ENCODE data around the gene CRYBB1.

CRYBB1 gene

DNA sequence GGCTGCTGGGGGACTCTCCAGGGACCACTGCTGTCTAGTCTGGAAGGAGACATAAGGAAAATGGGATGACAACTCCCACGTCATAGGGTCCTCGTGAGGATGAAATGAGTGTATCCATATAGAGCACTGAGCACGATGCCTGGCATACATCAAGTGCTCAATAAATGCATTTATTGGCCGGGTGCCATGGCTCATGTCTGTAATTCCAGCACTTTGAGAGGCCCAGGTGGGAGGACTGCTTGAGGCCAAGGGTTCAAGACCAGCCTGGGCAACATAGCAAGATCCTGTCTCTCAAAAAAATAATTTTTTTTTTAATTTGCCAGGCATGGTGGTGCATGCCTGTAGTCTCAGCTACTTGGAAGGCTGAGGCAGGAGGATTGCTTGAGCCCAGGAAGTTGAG, 15.7 kb downstream of the CRYBB1 start:
- DNase-seq = no peak

DNA sequence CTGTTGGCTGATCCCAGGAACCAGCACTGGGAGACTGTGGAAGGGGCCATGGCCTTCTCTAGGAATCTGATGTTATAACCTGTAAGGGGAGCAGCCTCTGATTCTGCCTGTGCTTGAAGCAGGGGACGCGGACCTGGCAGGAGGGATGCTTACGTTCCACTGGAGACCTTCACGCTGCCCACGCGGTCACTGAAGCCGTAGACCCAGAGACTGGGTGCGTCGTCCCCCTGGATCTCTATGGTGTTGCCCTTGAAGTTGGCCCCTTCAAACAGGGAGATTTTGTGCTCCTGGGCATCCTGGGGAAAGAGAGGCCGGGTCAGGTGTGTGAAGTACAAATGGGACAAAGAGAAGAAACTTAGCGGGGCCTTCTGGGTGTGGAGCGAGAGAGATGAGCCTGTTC, 16.1 kb downstream of the CRYBB1 start:
- DNase-seq = no peak

DNA sequence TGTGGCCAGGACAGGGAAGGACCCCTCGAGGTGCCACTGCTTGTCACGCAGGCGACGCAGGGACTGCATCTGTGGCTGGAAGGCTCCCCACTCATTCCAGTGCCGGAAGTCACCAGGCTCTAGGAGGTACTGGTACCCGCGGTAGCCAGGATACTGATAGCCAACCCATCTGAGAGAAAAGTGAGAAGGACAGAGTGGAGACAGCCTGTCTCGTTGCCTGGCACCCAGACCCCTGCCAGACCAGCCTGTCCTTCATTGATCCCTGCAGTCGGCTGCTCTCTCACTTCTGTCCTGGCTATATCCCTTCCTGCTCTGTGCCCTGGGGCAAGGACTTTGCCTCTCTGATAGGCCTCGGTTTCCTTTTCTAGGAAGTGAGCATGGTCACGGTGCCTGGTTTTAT, 18.3 kb downstream of the CRYBB1 start:
- no peak for DNase-seq

DNA sequence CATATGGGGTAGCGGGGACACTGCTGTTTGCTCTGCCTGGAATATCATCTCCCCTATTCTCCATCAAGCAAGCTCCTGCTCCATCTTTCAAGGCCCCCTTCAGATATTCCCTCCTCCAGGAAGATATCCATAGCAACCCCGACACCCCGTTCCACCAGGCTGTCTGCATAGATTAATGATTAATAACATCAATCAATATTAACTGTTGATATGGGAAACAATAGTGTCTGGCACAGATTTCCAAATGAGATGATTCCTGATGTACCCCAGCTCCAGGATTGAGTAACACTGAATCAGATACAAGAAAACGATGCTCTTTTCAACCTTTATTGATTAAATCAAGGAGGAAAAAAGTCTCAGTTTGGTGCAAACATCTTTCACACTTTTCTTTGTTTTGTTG, 20.3 kb downstream of the CRYBB1 start:
- DNase-seq = no peak

DNA sequence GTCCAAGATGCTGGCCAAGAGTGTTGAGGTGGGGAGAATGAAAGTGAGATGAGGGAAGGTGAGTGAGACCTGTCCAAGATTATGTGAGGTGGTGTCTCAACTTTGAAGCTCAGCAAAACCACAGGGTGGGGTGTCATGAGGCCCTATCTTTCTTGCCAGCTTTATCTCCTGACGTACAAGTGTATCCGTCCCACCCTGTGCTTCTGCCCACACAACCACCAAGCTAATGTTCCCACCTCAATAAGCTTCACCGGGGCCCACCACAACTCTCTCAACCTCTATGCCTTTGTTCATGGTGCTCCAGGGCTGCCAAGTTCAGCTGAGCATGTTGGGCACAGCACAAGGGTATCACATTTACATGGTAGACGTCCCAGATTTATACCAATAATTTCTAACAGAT, 20.8 kb downstream of the CRYBB1 start:
- DNase-seq = no peak

DNA sequence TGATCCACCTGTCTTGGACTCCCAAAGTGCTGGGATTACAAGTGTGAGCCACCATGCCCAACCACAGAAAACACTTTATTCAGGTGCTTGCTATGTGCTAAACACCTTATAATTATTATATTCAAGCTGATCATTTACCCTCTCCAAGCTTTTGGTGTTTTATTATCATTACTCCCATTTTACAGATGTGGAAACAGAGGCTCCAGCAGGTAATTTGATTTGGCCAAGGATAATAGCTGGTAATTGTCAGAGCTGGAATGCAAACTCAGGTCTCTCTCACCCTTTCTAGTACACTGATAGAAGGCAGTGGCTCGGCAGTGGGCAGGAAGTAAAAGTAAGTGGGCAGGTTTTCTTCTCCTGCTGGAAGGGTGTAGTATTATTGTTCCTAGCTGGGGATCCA, 24.1 kb downstream of the CRYBB1 start:
- DNase-seq = no peak

DNA sequence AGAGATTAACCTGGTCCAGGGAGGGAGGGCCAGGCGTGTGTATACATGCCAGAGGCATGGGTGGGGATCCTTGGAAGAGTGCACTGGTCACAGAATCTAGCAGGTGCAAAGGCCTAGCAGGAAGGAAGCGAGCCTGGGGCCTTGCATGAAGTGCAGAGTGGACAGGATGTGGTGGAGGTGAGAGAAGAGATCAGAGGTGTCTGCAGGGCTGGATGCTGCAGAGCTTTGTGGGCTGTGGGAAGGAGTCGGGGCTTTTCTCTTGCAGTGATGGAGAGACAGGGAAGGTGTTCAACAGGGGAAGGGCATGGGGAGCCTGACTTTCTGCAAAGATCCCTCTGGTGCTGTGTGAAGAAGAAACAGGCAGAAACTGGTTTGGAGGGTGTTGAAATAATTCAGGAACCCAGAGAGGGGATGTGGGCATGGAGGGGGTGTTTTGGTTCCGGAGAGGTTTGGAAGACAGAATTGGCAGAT, 25.4 kb downstream of the CRYBB1 start:
- peak; percentile 73 for DNase-seq

DNA sequence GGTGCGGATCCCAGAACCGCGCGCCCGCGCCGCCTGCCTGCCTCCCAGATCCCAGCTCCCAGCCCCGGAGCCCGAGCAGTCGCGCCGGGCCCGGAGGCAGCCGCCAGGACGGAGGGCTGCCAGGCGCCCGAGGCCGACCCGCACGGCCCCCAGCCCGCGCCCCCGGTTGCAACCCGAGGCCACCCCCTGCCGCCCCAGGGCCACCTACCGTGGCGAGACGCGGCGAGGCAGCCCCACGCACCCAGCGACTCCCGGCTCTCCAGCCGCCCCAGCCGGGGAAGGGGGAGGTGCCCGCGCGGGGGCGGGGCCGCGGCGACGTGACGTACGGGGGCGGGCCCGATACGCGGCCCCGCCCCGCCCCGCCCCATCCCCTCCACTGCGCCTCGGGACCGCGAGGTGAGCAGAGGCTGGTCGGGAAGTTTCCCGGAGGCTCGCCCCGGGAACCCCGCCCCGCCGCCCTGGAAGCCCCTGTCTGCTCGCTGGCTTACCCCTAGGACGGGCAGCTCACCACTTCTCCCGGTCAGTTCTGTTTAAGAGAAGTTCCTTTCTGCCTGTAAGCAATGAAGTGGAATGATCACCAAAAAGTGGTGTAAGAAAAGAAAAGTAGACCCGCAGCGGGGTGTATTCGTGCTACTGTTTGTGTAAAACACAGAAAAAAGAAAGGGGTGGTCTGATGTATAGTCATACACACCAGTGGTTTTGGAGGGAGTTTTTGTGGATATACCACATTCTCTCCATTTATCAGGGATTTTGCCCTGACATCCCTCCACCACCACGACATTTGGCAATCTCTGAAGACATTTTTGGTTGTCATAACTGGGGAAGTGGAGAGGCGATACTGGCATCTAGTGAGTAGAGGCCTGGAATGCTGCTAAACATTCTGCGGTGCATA, 27.7 kb downstream of the CRYBB1 start, which contains the start of gene TPST2:
TPST2 (minus strand) TSS at position 288 of the 892 bp plus-strand sequence. CDS start 48,502 bp downstream, outside the sequence.
- DNase-seq = peak; percentile 71

DNA sequence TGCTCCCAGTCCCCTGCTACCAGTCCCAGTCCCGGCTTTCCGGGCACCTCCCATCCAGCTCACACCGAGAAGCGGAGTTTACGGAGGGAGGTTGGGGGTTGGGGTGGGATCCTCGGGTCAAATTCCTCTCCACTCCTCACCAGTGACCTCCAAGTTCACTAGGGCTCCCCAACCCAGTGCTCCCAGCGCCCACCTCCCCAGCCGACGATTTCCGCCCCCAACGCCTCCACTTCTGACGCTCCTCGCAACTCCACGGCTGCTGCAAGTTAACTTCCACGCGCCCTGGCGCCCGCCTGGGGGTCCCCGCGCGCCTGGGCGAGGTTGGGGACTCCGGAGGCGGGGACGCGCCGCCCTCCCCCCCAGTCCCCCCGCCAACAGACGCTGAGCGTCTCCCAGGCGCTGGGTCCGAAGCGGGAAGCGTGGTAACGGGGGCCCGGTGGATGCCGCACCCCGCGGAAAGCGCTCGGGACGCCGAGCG, 28.4 kb downstream of the CRYBB1 start:
- peak; percentile 20 for DNase-seq

DNA sequence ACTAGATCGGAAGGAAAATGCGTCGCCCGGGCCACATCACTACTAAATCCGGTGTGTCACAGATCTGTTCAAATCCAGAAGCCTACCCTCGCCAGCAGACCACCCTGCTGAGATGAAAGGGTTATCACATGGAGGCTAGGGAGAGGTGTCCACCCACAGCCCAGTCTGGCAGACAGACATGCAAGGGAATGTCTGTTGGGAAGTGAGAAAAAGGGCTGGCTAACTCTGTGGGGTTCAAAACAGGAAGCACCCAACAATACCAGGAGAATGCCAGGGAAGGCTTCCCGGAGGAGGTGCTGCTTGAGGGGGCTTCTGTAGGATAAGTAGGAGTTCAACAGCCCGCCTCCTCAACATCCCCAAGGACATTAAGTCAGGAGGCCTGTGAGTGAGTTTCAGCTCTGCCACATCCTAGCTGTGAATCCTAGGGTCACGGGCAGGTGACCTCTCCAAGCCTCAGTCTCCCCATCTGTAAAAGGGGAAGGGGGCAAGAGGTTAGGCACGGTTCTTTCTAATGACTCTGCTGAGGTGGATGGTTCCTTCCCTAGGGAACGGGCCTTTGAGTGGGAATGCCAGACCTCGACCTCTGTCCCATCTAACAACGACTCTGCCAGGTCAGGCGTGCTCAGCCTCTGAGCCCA, 29.0 kb downstream of the CRYBB1 start:
- no peak for DNase-seq

DNA sequence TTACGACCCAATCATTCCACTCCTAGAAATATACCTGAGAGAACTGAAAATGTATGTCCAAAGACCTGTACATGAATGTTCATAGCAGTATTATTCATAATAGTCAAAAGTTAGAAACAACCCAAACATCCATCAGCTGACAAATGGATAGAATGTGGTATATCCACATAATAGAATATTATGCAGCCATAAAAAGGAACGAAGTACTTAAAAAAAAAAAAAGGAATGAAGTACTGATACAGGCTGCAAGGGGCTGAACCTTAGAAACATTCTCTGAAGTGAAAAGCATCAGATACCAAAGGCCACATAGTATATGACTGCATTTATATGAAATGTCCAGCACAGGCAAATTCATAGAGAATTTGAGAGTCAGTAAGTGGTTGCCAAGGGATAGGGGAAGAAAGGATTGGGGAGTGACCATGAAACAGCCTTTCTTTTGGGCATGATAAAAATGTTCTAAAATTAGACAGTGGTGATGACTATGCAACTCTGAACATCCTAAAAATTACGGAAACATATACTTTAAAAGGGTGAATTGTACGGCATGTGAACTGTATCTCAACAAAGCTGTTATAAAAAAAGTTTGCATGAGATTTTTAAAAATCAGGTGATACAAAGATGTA, 29.7 kb downstream of the CRYBB1 start:
- no peak for DNase-seq

DNA sequence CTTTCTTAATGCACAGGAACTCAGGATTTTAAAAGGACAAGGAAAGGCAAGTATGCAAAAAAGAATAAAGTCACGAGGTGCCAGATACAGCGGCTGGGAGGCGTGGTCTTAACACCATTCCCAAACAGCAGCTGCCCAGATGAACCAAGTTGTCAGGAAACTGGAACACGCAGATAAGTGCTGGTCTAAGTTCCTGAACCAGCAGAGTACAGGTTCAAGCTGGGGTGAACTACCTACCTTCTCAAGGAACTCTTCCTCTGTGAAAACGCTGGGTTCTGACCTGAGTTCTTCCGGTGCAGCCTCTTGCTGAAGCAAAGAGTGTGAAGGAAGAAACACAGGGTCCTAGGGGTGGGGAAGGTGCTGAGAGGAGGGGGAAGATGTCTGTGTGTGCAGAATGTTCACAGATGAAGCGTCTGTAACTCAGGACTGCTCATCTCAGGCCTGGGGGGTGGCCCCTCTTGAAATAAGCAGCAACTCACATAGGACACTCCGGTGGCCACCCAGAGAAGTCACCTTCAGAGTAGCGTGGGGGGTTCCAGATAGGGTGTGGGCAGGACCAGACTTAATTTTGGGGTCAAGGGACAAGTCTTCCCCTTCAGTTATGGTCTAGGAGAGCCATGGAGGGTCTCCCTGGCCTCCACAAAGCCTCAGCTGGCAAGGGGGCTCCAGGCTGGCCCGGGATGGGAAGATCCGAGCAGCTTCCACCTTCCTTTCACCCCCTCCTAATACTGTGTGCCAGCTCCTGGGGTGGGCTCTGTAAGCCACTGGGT, 31.1 kb downstream of the CRYBB1 start:
- no peak for DNase-seq

DNA sequence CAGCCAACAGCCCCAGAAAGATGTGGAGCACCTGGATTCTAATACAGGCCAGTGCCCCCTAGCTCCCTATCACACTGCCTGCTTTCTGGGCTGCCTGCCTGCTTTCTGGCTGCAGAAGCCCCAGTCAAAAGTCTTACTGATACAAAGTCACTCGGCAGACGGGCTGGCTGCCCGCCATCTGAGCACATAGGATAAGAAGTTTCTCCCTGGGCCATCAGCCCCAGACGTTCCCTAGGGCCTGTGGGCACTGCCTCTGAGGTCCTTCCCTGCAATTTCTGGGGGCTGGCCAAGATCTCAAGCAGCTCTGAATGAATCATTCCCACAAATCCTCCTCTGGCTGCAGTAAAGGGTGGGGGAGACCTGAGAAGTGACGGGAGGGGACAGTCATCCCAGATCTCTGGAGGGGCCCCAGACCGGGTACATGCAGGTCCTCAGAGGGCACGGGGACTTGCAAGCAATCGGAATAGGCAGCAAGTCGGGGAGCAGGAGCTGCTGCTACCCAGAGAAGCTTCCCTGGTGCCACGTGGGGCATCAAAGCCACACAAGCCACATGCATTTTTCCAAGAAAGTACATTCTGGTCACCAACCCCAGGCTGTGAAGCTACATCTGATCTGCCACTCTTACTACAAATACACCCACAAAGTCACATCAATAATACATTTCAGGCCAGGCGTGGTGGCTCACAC, 32.6 kb downstream of the CRYBB1 start:
- DNase-seq = no peak

DNA sequence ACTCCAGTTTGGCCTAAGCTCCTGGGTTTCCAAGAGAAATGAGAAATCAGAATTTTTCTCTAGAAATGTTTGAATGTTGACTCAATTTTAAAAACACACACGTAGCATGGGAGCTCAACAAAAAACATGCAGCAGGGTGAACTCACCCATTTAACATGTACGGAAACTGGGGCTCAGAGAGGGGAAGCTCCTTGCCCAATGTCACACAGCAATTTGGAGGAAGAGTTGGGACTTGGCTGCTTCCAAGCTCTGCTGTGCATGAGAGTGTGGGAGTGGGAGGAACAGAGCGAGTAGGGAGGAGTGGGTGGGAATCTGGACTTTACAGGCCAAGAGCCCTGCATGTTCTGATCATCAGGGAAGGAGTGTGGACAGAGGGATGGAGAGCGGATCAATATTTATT, 33.8 kb downstream of the CRYBB1 start:
- no peak for DNase-seq

DNA sequence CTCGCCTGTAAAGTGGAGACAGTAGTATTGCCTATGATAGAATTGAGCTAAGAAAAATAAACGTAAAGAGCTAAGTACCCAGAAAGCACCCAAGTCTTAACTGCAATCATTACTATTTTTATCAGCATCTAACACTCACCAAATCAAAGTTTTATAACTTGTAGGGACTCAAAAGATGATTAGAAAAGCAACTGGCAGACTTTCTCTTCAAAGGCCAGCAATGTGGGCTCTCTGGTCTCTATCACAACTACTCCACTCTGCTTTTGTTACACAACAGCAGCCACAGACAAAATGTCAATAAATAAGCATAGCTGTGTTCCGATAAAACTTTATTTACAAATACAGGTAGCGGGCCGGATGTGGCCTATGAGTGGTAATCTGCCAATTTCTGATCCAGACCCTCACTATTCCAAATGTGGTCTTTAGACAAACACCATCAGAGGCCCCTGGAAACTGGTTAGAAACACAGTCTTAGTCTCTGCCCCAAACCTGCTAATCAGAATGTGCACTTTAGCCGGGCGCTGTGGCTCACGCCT, 36.1 kb downstream of the CRYBB1 start:
- no peak for DNase-seq

DNA sequence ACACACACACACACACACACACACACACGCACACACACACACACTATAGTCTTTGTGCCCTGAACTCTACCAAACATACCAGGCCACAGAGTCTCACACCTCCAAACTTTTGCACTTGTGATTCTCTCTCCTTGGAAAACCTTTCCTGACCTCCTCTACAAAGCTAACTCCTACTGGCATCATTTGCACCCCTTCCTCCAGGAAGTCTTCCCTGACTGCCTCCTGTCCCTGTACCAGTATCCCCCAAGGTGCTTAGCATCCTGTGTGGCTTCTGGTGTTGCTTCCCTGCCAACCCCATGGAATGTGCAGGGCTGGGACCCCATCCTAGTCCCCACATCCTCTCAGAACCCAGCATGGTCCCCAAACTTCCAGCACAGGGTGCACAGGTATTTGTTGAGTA, 36.8 kb downstream of the CRYBB1 start:
- no peak for DNase-seq

DNA sequence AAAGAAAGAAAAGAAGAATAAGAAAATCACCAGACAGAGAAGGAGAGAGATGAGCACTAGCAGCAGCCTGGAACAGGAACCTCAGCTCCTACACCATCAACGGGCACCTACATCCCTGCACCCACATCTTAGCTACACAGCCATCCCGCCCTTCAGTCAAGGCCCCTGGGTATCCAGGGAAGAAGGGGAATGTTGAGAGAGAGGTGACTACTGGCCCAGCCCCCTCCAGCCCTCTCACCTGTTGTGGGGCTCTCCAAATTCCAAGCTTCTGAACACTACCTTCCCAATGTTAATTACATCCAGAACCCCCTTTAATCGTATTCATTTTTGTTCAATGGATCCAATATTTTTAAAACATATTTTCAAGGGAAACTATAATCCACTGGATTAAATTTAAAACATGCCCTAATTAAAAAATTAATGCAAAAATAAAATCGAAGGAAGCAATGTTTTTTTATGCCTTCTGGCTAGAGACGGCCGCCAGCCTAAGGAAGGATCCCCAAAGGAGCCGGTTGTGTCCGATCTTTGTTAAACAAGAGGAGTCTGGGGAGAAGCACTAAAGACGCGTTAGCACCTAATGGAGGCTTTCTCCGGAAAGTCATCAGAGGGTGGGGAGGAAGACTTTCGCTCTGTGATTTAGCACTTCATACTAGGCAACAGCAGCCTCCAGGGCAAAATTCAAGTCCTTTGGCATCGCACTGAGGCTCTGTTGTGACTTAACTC, 37.4 kb downstream of the CRYBB1 start:
- no peak for DNase-seq

DNA sequence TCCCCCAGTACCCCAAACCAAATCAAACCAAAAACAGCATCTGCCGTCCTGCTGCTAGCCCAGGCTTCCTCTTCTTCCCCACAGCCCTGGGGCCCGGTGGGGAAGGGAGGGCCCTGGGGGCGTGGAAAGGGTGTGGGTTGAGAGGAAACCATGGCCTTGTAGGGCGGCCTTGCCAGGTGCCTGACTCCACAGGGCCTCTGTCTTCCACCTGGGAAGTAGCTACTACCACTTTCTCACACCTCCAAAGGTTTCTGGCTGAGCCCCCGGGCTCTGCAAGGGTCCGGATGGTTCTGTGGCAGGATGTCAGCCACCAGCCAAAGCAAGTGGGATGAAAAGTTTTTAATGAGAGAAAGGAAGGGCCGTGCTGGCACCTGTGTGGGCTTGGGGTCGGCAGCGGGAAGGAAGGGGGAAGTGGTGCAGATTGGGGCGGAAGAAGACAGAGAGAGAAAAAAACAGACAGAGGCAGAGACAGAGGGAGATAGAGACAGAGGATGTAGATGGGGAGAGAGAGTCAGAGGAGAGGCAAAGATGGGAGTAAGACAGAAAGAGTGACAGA, 38.4 kb downstream of the CRYBB1 start:
- peak; percentile 58 for DNase-seq

DNA sequence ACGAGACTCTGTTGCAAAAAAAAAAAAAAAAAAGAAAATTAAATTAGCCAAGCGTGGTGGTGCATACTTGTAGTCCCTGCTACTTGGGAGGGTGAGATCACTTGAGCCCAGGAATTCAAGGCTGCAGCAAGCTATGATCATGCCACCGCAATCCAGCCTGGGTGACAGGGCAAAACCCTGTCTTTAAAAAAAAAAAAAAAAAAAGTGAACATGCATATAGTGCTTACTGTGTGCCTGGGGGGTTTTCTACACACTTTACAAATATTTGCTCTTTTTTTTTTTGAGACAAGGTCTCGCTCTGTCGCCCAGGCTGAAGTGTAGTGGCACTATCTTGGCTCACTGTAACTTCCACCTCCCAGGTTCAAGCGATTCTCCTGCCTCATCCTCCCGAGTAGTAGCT, 40.7 kb downstream of the CRYBB1 start:
- DNase-seq = no peak

DNA sequence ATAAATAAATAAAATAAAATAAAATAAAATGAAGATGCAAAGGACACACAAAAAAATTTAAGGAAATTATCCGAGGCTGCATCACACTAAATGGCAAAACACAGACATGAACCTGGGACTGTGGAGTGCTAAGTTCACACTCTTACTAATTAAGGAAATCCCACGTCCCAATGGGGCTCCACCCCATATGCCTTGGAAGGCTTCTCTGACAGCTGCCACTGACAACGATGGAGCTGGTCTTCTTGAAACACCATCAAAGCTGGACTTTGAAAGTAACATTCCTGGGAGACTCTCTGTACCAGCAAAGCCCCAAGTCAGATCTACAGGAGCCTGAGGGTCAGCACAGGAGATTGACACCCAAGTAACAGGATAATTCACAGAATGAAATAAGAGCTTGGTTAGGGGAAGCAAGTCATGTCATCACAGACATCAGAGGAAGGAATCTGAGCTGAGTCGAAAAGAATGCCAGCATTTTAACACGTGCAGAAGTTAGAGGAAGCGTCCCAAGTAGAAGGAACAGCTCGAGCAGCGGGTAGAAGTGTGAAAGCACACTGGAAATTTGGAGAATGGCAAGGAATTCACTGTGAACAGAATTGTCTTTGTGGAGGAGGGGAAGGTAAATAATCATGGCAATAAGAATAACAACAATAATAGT, 41.7 kb downstream of the CRYBB1 start:
- DNase-seq = no peak
